Neuronal stem cell (in vitro differentiated cells): Measurements from ENCODE around the gene PRKN.

ENCODE experiments used
- DNase-seq: peaks from one replicate; pipeline ENCODE4 v3.0.0-alpha.2; 2013; ENCODE audit warnings: low spot score
- H2AFZ ChIP-seq: one replicate; pipeline ENCODE4 v1.6.1; 2013; ENCODE audit warnings: mild to moderate bottlenecking, low read length, inconsistent platforms
- H2AK5ac ChIP-seq: 2 replicates; pipeline ENCODE4 v1.6.1; 2013; ENCODE audit warnings: low read depth, mild to moderate bottlenecking, inconsistent platforms, low read length, moderate library complexity, mixed read lengths
- H2BK120ac ChIP-seq: 2 replicates; pipeline ENCODE4 v1.6.1; 2013; ENCODE audit warnings: low read depth, mild to moderate bottlenecking, inconsistent platforms, low read length, moderate library complexity, mixed read lengths
- H2BK12ac ChIP-seq: one replicate; pipeline ENCODE4 v1.6.1; 2013; ENCODE audit warnings: low read length, inconsistent platforms
- H2BK15ac ChIP-seq: 2 replicates; pipeline ENCODE4 v1.6.1; 2013; ENCODE audit warnings: mild to moderate bottlenecking, low read length, inconsistent platforms, mixed read lengths
- H2BK5ac ChIP-seq: one replicate; pipeline ENCODE4 v1.6.1; 2013; ENCODE audit warnings: inconsistent platforms, mild to moderate bottlenecking, low read length, moderate library complexity
- H3K14ac ChIP-seq: one replicate; pipeline ENCODE4 v1.6.1; 2013; ENCODE audit warnings: low read length, inconsistent platforms
- H3K18ac ChIP-seq: 2 replicates; pipeline ENCODE4 v1.6.1; 2013; ENCODE audit warnings: low read length, inconsistent platforms
- H3K23ac ChIP-seq: 2 replicates; pipeline ENCODE4 v1.6.1; 2013; ENCODE audit warnings: low read depth, mild to moderate bottlenecking, mixed read lengths, low read length, inconsistent platforms; ENCODE audit not compliant: poor library complexity
- H3K27ac ChIP-seq: replicated peaks from 3 replicates; pipeline ENCODE4 v1.5.1; 2013; ENCODE audit warnings: low read length, inconsistent platforms
- H3K27me3 ChIP-seq, 3 experiments: 2 replicates each; pipeline ENCODE4 v1.6.1; 2013; ENCODE audit warnings: low read length in 3 of 3, mild to moderate bottlenecking in 2 of 3, inconsistent platforms in 1 of 3, low read depth in 1 of 3, mixed read lengths in 1 of 3, moderate library complexity in 1 of 3; ENCODE audit not compliant: control insufficient read depth in 3 of 3, insufficient read depth in 3 of 3
- H3K36me3 ChIP-seq, 2 donors: replicated peaks in 1 of 2; 2 replicates each; pipeline ENCODE4 v1.6.1; 2013; ENCODE audit warnings: low read length in 2 of 2; ENCODE audit not compliant: control insufficient read depth in 2 of 2, insufficient read depth in 2 of 2
- H3K4ac ChIP-seq: 2 replicates; pipeline ENCODE4 v1.6.1; 2013; ENCODE audit warnings: inconsistent platforms, mild to moderate bottlenecking, low read length, moderate library complexity
- H3K4me1 ChIP-seq, 2 donors: 1 replicate in 1 of 2; 2 replicates in 1 of 2; pipeline ENCODE4 v1.6.1; 2013; ENCODE audit warnings: low read length in 2 of 2, low read depth in 1 of 2; ENCODE audit not compliant: control insufficient read depth in 2 of 2, insufficient read depth in 1 of 2
- H3K4me2 ChIP-seq: one replicate; pipeline ENCODE4 v1.6.1; 2013; ENCODE audit warnings: mild to moderate bottlenecking, low read length, inconsistent platforms; ENCODE audit not compliant: insufficient read depth, poor library complexity, severe bottlenecking
- H3K4me3 ChIP-seq, 2 donors: 2 replicates each; pipeline ENCODE4 v1.5.1; 2013; ENCODE audit warnings: low read length in 2 of 2, mild to moderate bottlenecking in 2 of 2, inconsistent platforms in 1 of 2, moderate library complexity in 1 of 2
- H3K79me1 ChIP-seq: one replicate; pipeline ENCODE4 v1.6.1; 2013; ENCODE audit warnings: low read depth, mild to moderate bottlenecking, inconsistent platforms, low read length, moderate library complexity
- H3K9ac ChIP-seq: one replicate; pipeline ENCODE4 v1.6.1; 2013; ENCODE audit warnings: mild to moderate bottlenecking, low read depth, low read length, inconsistent platforms; ENCODE audit not compliant: poor library complexity
- H3K9me3 ChIP-seq, 2 donors: replicated peaks in 1 of 2; 2 replicates each; pipeline versions ENCODE3 to v1.6.1; 2013; ENCODE audit warnings: low read length in 2 of 2, mild to moderate bottlenecking in 2 of 2, inconsistent platforms in 1 of 2, low read depth in 1 of 2, mixed read lengths in 1 of 2, moderate library complexity in 1 of 2; ENCODE audit not compliant: control insufficient read depth in 2 of 2, insufficient read depth in 1 of 2
- H4K8ac ChIP-seq: one replicate; pipeline ENCODE4 v1.6.1; 2013; ENCODE audit warnings: low read depth, mild to moderate bottlenecking, inconsistent platforms, low read length, moderate library complexity
- H4K91ac ChIP-seq: one replicate; pipeline ENCODE4 v1.6.1; 2013; ENCODE audit warnings: low read length, low read depth, mild to moderate bottlenecking, inconsistent platforms; ENCODE audit not compliant: poor library complexity
- WGBS, 2 donors: extraction: QIAGEN DNeasy Blood & Tissue Kit; methylation state at CpG; one replicate each; pipeline ENCODE4 v1.1.7; 2013; ENCODE audit warnings: missing lambda C conversion rate in 2 of 2, mixed read lengths in 1 of 2; ENCODE audit not compliant: insufficient read length in 2 of 2, insufficient replicate concordance in 1 of 2; ENCODE audit errors: extremely low coverage in 2 of 2; 5-methylcytosine and 5-hydroxymethylcytosine counted together

The PRKN gene

GRCh38 chr6:162343936-162344645 is 383.5 kb downstream of the PRKN start:
- H2BK120ac ChIP-seq: no peak overlapping the region
- H3K23ac ChIP-seq: no peak overlapping the region
- H3K9me3 ChIP-seq: no peaks in the 10 kb centered on the region
- H2BK12ac ChIP-seq: no peak overlapping the region
- no peak overlapping the region for H3K18ac ChIP-seq
- H4K91ac ChIP-seq: no peak overlapping the region
- no peak overlapping the region for H3K4me2 ChIP-seq
- H3K27ac ChIP-seq: no peak overlapping the region
- H2AK5ac ChIP-seq: no peak overlapping the region
- H3K27me3 ChIP-seq: no peaks in the 10 kb centered on the region
- peaks cover 2 to 3% of the 10 kb centered on the region in 2 donors for H3K4me1 ChIP-seq
- no peaks in the 10 kb centered on the region for H3K36me3 ChIP-seq
- H3K4me3 ChIP-seq: no peak overlapping the region
- no CpG with 5 or more reads among the region's 8 CpGs for WGBS, 2 donors
- H2AFZ ChIP-seq: peak overlapping the region; percentile 39
- no peak overlapping the region for H2BK5ac ChIP-seq
- no peak overlapping the region for H3K9ac ChIP-seq
- no peak overlapping the region for H3K4ac ChIP-seq
- H3K14ac ChIP-seq: no peak overlapping the region
- DNase-seq: no peak
- no peak overlapping the region for H2BK15ac ChIP-seq
- no peaks in the 10 kb centered on the region for H3K79me1 ChIP-seq
- H4K8ac ChIP-seq: no peak overlapping the region

GRCh38 chr6:162343198-162343935 is 384.2 kb downstream of the PRKN start:
- no peak overlapping the region for H2BK120ac ChIP-seq
- no peak overlapping the region for H3K23ac ChIP-seq
- H3K4me2 ChIP-seq: no peak overlapping the region
- no peak overlapping the region for H3K4ac ChIP-seq
- H2AK5ac ChIP-seq: no peak overlapping the region
- WGBS, 2 donors: no CpG with 5 or more reads among the region's 3 CpGs
- H2AFZ ChIP-seq: no peak overlapping the region
- H2BK5ac ChIP-seq: no peak overlapping the region
- no peak overlapping the region for H3K18ac ChIP-seq
- no peaks in the 10 kb centered on the region for H3K9me3 ChIP-seq
- no peak overlapping the region for H3K27ac ChIP-seq
- no peak overlapping the region for H4K8ac ChIP-seq
- no peak overlapping the region for H4K91ac ChIP-seq
- H3K79me1 ChIP-seq: no peaks in the 10 kb centered on the region
- no peak overlapping the region for H3K9ac ChIP-seq
- no peak for DNase-seq
- H3K27me3 ChIP-seq: no peaks in the 10 kb centered on the region
- H2BK12ac ChIP-seq: no peak overlapping the region
- H3K14ac ChIP-seq: no peak overlapping the region
- no peaks in the 10 kb centered on the region for H3K36me3 ChIP-seq
- H2BK15ac ChIP-seq: no peak overlapping the region
- no peak overlapping the region for H3K4me3 ChIP-seq
- peaks cover 2 to 3% of the 10 kb centered on the region in 2 donors for H3K4me1 ChIP-seq

- Histone ChIP-seq H4K91ac (no peak overlapping the region), H3K4me3 (no peak overlapping the region), H2AK5ac (no peak overlapping the region), H3K4me1 (no peaks in the 10 kb centered on the region), H3K27ac (no peak overlapping the region), H2BK15ac (no peak overlapping the region), H3K18ac (no peak overlapping the region), H2BK12ac (no peak overlapping the region), H3K23ac (no peak overlapping the region), H2BK5ac (no peak overlapping the region), H3K4ac (no peak overlapping the region), H3K9me3 (peaks cover 8 to 10% of the 10 kb centered on the region in 2 donors), H3K14ac (no peak overlapping the region), H3K79me1 (no peaks in the 10 kb centered on the region), H2BK120ac (no peak overlapping the region), H3K27me3 (no peaks in the 10 kb centered on the region), H3K9ac (no peak overlapping the region), H2AFZ (no peak overlapping the region), H4K8ac (no peak overlapping the region), H3K4me2 (no peak overlapping the region), H3K36me3 (no peaks in the 10 kb centered on the region)
- DNase-seq: no peak
- no CpG with 5 or more reads among the region's 6 CpGs for WGBS, 2 donors
Observed at GRCh38 chr6:162337412-162337811, 390.2 kb downstream of the PRKN start.

GRCh38 chr6:162336359-162336758 is 391.2 kb downstream of the PRKN start:
- H3K18ac ChIP-seq: no peak overlapping the region
- H2BK5ac ChIP-seq: no peak overlapping the region
- no peak overlapping the region for H2AFZ ChIP-seq
- H2BK120ac ChIP-seq: no peak overlapping the region
- no peak overlapping the region for H3K9ac ChIP-seq
- H3K27me3 ChIP-seq: no peaks in the 10 kb centered on the region
- no peaks in the 10 kb centered on the region for H3K4me1 ChIP-seq
- H3K9me3 ChIP-seq: peaks cover 8 to 10% of the 10 kb centered on the region in 2 donors
- no peak overlapping the region for H3K4ac ChIP-seq
- H3K36me3 ChIP-seq: no peaks in the 10 kb centered on the region
- WGBS, 2 donors: no CpG with 5 or more reads among the region's 6 CpGs
- no peak overlapping the region for H3K14ac ChIP-seq
- H3K4me2 ChIP-seq: no peak overlapping the region
- H3K79me1 ChIP-seq: no peaks in the 10 kb centered on the region
- H3K23ac ChIP-seq: no peak overlapping the region
- H4K91ac ChIP-seq: no peak overlapping the region
- H4K8ac ChIP-seq: no peak overlapping the region
- no peak overlapping the region for H2BK12ac ChIP-seq
- DNase-seq: no peak
- H2BK15ac ChIP-seq: no peak overlapping the region
- H2AK5ac ChIP-seq: no peak overlapping the region
- no peak overlapping the region for H3K27ac ChIP-seq
- H3K4me3 ChIP-seq: no peak overlapping the region
